GM19035 (cell line): ENCODE data around the gene TDRD12.
"Not testable (repeated sequence)": the region's sequence is repeated elsewhere in the genome, so short reads cannot be mapped to it uniquely, and the experiment has no call there.

Experiments
- ATAC-seq: cut with Tn5 transposase; IDR thresholded peaks from one replicate; pipeline ENCODE4 v1.9.1; 2021; ENCODE audit not compliant: unreplicated experiment

Gene TDRD12

GRCh38 chr19:32866061-32866460 is 146.5 kb downstream of the TDRD12 start:
- no peak for ATAC-seq

DNA sequence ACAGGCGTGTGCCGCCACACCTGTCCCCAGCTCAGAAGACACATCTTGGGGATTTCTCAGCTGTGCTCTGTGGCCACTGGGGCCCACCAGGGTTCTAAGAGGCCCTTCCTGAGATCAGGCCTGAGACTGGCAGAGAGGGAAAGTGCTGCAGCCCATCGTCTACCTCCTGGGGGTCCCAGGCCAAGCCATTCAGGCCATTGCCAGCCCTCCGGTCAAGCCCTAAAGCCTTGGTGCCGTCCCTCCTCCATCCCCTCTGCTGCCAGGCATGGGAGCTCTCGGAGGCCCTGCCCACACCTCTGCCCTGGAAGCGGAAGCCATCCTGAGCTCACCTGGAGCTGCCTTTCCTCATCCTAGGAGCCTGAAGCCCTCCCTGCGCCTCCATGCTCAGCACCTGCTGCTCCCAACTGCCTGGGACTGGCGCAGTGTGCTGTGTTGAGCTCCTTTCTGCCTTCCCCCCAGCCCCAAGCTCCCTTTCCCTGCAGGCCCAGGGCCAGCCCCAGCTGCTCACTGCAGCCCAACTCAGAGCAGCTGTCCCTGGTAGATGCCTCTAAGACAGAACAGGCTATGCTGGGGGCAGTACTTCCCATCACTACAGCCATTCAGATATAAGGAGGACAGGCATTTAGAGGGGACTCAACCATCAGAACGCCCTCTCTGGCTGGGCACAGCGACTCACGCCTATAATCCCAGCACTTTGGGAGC is 147.1 kb downstream of the TDRD12 start:
- ATAC-seq = no peak

DNA sequence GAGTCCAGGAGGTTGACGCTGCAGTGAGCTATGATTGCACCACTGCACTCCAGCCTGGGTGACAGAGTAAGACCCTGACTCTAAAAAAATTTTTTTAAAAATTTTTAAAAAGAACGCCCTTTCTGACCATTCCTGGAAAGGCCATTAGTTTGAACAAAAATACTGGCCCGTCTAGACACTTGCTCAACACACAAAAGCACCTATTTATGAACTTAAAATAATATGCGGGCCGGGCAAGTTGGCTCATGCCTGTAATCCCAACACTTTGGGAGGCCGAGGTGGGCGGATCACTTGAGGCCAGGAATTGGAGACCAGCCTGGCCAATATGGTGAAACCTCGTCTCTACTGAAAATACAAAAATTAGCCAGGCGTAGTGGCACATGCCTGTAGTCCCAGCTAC is 147.9 kb downstream of the TDRD12 start:
- not testable (repeated sequence) for ATAC-seq

DNA sequence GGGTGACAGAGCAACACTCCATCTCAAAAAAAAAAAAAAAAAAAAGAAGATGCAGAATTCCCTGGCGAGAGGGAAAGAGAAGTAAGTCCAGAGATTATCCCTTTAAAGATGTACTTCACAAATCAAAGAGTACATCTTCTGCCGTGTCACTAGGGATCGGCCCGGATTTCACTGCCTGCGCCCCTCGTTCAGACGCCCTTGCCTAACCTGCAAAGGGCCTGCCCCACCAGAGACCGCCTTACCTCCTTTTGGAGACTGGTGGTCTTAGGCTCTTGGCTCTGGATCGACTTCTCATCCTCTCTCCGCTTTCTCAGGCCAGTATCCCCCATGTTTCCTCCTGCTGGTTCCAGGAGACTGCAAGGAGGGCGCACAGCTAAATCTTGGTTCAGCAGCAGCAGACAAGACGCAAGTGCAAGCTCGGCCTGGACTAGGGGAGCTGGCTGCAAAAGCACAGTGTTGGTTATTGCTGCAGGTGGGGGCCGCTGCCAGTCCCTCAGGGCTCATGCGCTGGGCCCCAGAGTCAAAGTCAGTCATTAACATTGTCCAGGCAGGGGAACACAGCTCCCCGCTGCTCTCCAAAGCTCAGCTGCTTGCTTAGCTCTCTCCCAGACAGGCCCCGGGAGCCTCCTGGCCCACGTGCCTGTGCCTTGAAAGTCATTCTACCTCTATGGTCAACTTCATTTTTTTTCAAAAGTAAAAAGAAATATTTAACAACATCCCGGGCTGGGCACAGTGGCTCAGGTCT is 148.8 kb downstream of the TDRD12 start:
- ATAC-seq = no peak

- ATAC-seq = no peak
Measured at GRCh38 chr19:32869369-32869965, 149.9 kb downstream of the TDRD12 start, which contains the start of gene SLC7A9. Gene SLC7A9 (minus strand): TSS chr19:32869767. CDS start chr19:32868534, 1,233 bp downstream.

DNA sequence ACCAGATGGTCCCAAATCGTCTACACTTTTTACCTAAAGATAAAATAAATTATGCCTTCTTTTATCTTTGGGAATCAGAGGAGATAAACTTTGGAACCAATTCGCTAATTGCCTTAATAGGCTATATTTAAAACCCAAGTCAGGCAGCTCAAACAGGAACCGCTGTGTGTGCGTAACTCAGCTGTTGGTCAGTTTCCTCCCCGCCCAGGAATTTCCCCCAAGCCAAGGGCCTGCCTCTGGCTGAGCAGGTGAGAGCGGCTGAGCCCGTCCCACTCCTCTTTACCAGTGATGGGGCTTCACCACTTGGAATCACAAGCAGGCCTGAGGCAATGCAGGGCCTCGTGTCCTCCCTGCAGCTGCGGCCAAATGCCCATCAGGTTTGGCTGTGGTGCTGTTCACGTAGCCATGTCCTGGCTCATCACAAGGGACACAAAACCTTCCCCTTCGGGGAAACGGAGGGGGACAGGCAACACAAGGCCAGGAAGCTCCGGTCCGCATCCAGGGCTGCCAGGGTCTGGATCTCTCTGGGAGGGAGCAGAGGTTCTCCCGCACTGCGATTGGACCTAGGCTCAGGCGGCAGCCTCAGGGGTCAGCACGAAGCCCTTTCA is 150.5 kb downstream of the TDRD12 start:
- ATAC-seq = no peak

GRCh38 chr19:32870981-32871451 is 151.4 kb downstream of the TDRD12 start:
- ATAC-seq = no peak

DNA sequence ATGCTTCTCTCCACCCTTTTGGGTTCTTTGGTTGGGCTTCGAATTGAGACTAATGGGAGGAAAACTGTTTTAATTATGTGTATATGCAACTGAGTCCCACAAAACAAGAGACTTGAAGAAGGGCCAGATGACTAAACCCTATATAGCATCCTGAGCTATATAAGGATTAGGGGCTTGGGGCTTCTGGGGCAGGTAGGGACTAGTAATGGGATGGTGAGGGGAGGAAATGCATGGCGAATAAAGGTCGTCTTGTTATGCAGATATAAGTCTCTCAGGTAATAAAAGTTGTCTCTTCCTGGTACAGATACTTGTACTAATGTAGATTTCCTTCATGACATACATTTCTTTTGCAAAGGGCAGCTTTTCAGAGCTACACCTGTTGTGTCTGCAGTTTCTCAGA is 152.8 kb downstream of the TDRD12 start:
- ATAC-seq = no peak

DNA sequence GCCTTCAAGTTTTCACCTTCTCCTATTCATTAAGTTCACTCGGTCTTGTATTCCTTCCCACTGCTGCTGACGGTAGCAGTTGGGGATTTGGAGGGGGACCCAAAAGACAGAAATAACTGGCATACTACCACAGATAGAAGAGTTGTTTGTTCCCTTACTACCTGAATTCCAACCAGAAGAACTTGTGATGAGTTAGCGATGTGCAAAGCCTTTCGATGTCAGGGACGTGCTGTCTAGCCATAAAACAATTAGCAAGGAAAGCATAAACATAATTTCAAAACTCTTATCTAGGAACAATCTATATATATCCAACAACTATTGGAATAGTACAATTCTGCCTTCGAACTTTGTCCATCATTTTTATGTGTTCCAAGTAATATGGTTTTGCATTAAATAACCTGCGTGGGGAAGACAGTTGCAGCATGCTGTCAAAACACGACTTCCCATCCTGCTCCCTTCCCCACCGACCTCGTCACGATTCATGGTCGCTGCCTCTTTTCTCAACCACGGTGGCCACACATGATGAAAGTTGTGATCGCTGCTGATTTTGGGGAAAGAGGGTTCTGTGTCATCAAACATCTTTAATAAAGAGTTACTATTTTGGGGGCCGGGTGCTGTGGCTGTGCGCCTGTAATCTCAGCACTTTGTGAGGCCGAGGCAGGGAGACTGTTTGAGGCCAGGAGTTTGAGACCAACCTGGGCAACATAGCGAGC is 153.8 kb downstream of the TDRD12 start:
- ATAC-seq = no peak

GRCh38 chr19:32874605-32875004 is 155.0 kb downstream of the TDRD12 start:
- no peak for ATAC-seq

DNA sequence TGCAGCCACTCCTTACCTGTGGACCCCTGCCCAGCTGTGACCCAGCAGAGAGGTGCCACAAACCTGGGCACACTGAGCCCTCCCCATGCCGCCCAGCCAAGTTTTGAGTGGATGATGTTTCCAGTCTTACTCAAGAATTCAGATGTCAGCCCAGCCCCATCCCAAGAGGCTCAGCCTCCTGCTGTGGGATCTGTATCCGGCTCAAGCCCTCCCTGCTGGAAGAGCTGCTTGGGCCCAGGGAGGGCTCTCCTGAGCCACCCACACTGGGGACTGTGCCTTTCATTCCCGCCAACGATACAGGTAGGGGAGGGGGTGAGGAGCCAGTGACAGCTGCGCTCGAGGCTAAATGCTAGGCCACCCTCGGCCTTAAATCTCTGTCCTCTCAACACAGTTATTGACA is 155.9 kb downstream of the TDRD12 start:
- no peak for ATAC-seq

GRCh38 chr19:32876236-32876918 is 156.8 kb downstream of the TDRD12 start:
- no peak for ATAC-seq

- no peak for ATAC-seq
Measured at GRCh38 chr19:32876919-32877285, 157.3 kb downstream of the TDRD12 start.
